ENCODE data around the gene COL15A1.

The COL15A1 gene

GRCh38 chr9:99046542-99047071 lies 102.9 kb downstream of the COL15A1 start:
- DNase-seq (ENCODE audit: extremely low spot score) = no peak
- ChIA-PET POLR2A (no interaction called here), CTCF (no interaction called here)
- no peak for TF ChIP-seq ZNF384 (IDR thresholded peaks at IDR 0.05)
- TF ChIP-seq SP1 (IDR thresholded peaks at IDR 0.05) = no peak
- no peak for TF ChIP-seq HDGF (IDR thresholded peaks at IDR 0.05; ENCODE audit: borderline replicate concordance)
- TF ChIP-seq FOXM1 (IDR thresholded peaks at IDR 0.05; ENCODE audit: borderline replicate concordance) = no peak
- TF ChIP-seq FOXK2 (IDR thresholded peaks at IDR 0.05) = no peak
- no peak for TF ChIP-seq FOXA1 (IDR thresholded peaks at IDR 0.05)
- TF ChIP-seq BHLHE40 (IDR thresholded peaks at IDR 0.05; ENCODE audit: borderline replicate concordance) = no peak
- TF ChIP-seq PKNOX1 (IDR thresholded peaks at IDR 0.05) = no peak
- TF ChIP-seq NFRKB (IDR thresholded peaks at IDR 0.05) = no peak
- TF ChIP-seq CTBP1 (IDR thresholded peaks at IDR 0.05; ENCODE audit: borderline replicate concordance) = no peak
- TF ChIP-seq SUZ12 (IDR thresholded peaks at IDR 0.05) = no peak
- no peak for TF ChIP-seq TARDBP (IDR thresholded peaks at IDR 0.05)
- no peak for TF ChIP-seq LEF1 (IDR thresholded peaks at IDR 0.05; ENCODE audit: borderline replicate concordance)
- TF ChIP-seq ARNT (IDR thresholded peaks at IDR 0.05) = no peak

- CTCF ChIA-PET = no interaction called here
- DNase-seq (ENCODE audit: extremely low spot score) = no peak
- POLR2A ChIA-PET = no interaction called here
- TF ChIP-seq BHLHE40 (IDR thresholded peaks at IDR 0.05; ENCODE audit: borderline replicate concordance) (no peak), FOXA1 (IDR thresholded peaks at IDR 0.05) (no peak), NFRKB (IDR thresholded peaks at IDR 0.05) (no peak), SUZ12 (IDR thresholded peaks at IDR 0.05) (no peak), FOXK2 (IDR thresholded peaks at IDR 0.05) (no peak), L3MBTL2 (conservative IDR thresholded peaks at IDR 0.05) (no peak), ARNT (IDR thresholded peaks at IDR 0.05) (no peak), FOXM1 (IDR thresholded peaks at IDR 0.05; ENCODE audit: borderline replicate concordance) (no peak), HDGF (IDR thresholded peaks at IDR 0.05; ENCODE audit: borderline replicate concordance) (no peak), LEF1 (IDR thresholded peaks at IDR 0.05; ENCODE audit: borderline replicate concordance) (no peak), SP1 (IDR thresholded peaks at IDR 0.05) (no peak), PKNOX1 (IDR thresholded peaks at IDR 0.05) (no peak), ZNF384 (IDR thresholded peaks at IDR 0.05) (no peak), TARDBP (IDR thresholded peaks at IDR 0.05) (no peak), ELF4 (IDR thresholded peaks at IDR 0.05) (no peak), CTBP1 (IDR thresholded peaks at IDR 0.05; ENCODE audit: borderline replicate concordance) (no peak)
Measured at GRCh38 chr9:99049228-99049627, 105.5 kb downstream of the COL15A1 start.

- ChIA-PET CTCF (no interaction called here), POLR2A (no interaction called here)
- TF ChIP-seq SP1 (IDR thresholded peaks at IDR 0.05) (no peak), ZNF384 (IDR thresholded peaks at IDR 0.05) (no peak), L3MBTL2 (conservative IDR thresholded peaks at IDR 0.05) (no peak), SUZ12 (IDR thresholded peaks at IDR 0.05) (no peak), FOXA1 (IDR thresholded peaks at IDR 0.05) (no peak), PKNOX1 (IDR thresholded peaks at IDR 0.05) (no peak), ARNT (IDR thresholded peaks at IDR 0.05) (no peak), ELF4 (IDR thresholded peaks at IDR 0.05) (no peak), TARDBP (IDR thresholded peaks at IDR 0.05) (no peak), NFRKB (IDR thresholded peaks at IDR 0.05) (no peak), BHLHE40 (IDR thresholded peaks at IDR 0.05; ENCODE audit: borderline replicate concordance) (no peak)
- no peak for DNase-seq (ENCODE audit: extremely low spot score)
Measured at GRCh38 chr9:99049641-99050040, 105.9 kb downstream of the COL15A1 start.

- TF ChIP-seq FOXA1 (IDR thresholded peaks at IDR 0.05) = no peak
- no peak for TF ChIP-seq CTBP1 (IDR thresholded peaks at IDR 0.05; ENCODE audit: borderline replicate concordance)
- TF ChIP-seq ZNF384 (IDR thresholded peaks at IDR 0.05) = no peak
- no peak for TF ChIP-seq SUZ12 (IDR thresholded peaks at IDR 0.05)
- no peak for TF ChIP-seq ARNT (IDR thresholded peaks at IDR 0.05)
- TF ChIP-seq L3MBTL2 (conservative IDR thresholded peaks at IDR 0.05) = no peak
- TF ChIP-seq HDGF (IDR thresholded peaks at IDR 0.05; ENCODE audit: borderline replicate concordance) = no peak
- no peak for TF ChIP-seq LEF1 (IDR thresholded peaks at IDR 0.05; ENCODE audit: borderline replicate concordance)
- no peak for TF ChIP-seq NFRKB (IDR thresholded peaks at IDR 0.05)
- no peak for TF ChIP-seq PKNOX1 (IDR thresholded peaks at IDR 0.05)
- no peak for TF ChIP-seq FOXM1 (IDR thresholded peaks at IDR 0.05; ENCODE audit: borderline replicate concordance)
- no peak for TF ChIP-seq SP1 (IDR thresholded peaks at IDR 0.05)
- TF ChIP-seq BHLHE40 (IDR thresholded peaks at IDR 0.05; ENCODE audit: borderline replicate concordance) = no peak
- TF ChIP-seq FOXK2 (IDR thresholded peaks at IDR 0.05) = no peak
- TF ChIP-seq TARDBP (IDR thresholded peaks at IDR 0.05) = no peak
- no peak for TF ChIP-seq ELF4 (IDR thresholded peaks at IDR 0.05)
- CTCF ChIA-PET = no interaction called here
- POLR2A ChIA-PET = no interaction called here
- DNase-seq (ENCODE audit: extremely low spot score) = no peak
Measured at GRCh38 chr9:99050292-99050911, 106.7 kb downstream of the COL15A1 start.

- ChIA-PET POLR2A (interaction anchor here (0.7 kb wide), 1 partner anchor 10 kb away, joined by 3 read pairs; no protein-coding TSS in a partner anchor), CTCF (no interaction called here)
- DNase-seq (ENCODE audit: extremely low spot score) = no peak
- TF ChIP-seq L3MBTL2 (conservative IDR thresholded peaks at IDR 0.05) = no peak
- no peak for TF ChIP-seq BHLHE40 (IDR thresholded peaks at IDR 0.05; ENCODE audit: borderline replicate concordance)
- TF ChIP-seq ELF4 (IDR thresholded peaks at IDR 0.05) = no peak
- TF ChIP-seq FOXK2 (IDR thresholded peaks at IDR 0.05) = no peak
- no peak for TF ChIP-seq NFRKB (IDR thresholded peaks at IDR 0.05)
- TF ChIP-seq LEF1 (IDR thresholded peaks at IDR 0.05; ENCODE audit: borderline replicate concordance) = no peak
- no peak for TF ChIP-seq SP1 (IDR thresholded peaks at IDR 0.05)
- no peak for TF ChIP-seq TARDBP (IDR thresholded peaks at IDR 0.05)
- no peak for TF ChIP-seq ARNT (IDR thresholded peaks at IDR 0.05)
- no peak for TF ChIP-seq SUZ12 (IDR thresholded peaks at IDR 0.05)
- TF ChIP-seq ZNF384 (IDR thresholded peaks at IDR 0.05) = no peak
- TF ChIP-seq PKNOX1 (IDR thresholded peaks at IDR 0.05) = no peak
- no peak for TF ChIP-seq CTBP1 (IDR thresholded peaks at IDR 0.05; ENCODE audit: borderline replicate concordance)
- TF ChIP-seq HDGF (IDR thresholded peaks at IDR 0.05; ENCODE audit: borderline replicate concordance) = no peak
- no peak for TF ChIP-seq FOXM1 (IDR thresholded peaks at IDR 0.05; ENCODE audit: borderline replicate concordance)
Measured at GRCh38 chr9:99050924-99051323, 107.2 kb downstream of the COL15A1 start.
